ENCODE data around the gene COL19A1. TPM values are rescaled to one million over a fixed set of nuclear protein-coding genes. Genes with fewer than 3 reads are reported as not detected.

Gene COL19A1
- total RNA-seq, 4 donors from 2014 or later = 0.19 TPM; not detected in 3

DNA sequence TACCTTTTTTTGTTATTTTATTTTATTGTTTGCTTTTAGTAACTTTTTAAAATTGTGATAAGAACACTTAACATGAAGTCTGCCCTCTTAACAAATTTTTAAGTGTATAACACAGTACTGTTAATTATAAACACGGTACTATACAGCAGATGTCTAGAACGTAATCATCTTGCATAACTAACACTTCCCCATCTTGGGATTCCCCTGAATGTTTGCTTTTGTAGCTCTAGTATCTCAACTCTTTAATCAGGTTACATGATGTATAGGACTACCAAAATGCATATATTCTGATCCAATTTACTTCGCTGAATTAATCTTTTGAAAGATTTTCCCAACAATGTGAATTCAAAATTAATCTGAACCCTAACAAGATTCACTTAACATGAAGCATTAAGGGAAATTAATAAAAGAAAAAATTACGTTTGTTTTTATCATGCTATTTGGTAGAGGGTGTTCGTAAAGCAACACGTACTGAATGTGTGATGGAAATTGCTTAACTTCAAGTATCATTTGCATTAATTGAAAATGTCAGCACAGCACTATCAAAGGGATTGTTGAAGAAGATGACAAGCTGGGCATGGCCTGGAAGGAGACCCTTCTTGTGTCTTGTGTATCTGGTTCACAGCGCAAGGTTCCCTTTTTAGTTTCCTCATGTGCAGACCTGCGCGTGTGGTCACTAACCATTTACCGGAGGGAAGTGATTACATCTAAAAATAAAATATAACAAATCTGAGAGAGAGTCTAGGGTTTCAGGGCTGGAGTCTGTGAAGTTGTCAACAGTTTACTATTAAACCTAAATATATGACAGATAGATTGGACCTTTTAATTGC, 15.2 kb downstream of the COL19A1 start:
- H3K4me1 ChIP-seq = no peaks in the 10 kb centered on the region
- DNase-seq = no peak
- H3K27me3 ChIP-seq = no peaks in the 10 kb centered on the region
- H3K4me3 ChIP-seq = no peak overlapping the region
- WGBS, 2 donors = 66 to 72% methylated on average over 10 of the region's 10 CpGs
- H3K9me3 ChIP-seq = no peaks in the 10 kb centered on the region
- H3K36me3 ChIP-seq = no peaks in the 10 kb centered on the region
- H3K27ac ChIP-seq = no peak overlapping the region
- intact Hi-C loops (cut with DNase I) = no loop called here
- TF ChIP-seq, protein P1, sequence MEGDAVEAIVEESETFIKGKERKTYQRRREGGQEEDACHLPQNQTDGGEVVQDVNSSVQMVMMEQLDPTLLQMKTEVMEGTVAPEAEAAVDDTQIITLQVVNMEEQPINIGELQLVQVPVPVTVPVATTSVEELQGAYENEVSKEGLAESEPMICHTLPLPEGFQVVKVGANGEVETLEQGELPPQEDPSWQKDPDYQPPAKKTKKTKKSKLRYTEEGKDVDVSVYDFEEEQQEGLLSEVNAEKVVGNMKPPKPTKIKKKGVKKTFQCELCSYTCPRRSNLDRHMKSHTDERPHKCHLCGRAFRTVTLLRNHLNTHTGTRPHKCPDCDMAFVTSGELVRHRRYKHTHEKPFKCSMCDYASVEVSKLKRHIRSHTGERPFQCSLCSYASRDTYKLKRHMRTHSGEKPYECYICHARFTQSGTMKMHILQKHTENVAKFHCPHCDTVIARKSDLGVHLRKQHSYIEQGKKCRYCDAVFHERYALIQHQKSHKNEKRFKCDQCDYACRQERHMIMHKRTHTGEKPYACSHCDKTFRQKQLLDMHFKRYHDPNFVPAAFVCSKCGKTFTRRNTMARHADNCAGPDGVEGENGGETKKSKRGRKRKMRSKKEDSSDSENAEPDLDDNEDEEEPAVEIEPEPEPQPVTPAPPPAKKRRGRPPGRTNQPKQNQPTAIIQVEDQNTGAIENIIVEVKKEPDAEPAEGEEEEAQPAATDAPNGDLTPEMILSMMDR (IDR thresholded peaks at IDR 0.05) = no peak
- no peak for TF ChIP-seq POLR2A (IDR thresholded peaks at IDR 0.05)

DNA sequence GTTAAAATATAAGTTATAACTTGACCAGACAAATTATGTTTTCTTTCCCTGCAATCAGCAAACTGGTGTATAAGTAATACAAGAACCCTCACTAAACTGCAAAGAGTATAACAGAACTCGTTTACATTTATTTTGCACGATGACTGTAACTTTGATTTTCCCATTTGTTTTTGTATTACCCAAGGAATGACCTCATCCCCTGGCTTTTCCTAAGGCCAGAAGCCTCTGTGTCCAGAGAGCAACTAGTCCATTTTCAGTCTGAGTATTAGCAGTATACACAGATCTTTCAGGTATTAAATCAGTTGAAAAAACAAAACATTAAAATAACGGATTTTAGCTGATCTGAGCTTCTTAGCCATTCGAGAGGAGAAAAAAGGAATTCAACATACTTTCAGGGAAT, 17.2 kb downstream of the COL19A1 start:
- no peak for TF ChIP-seq POLR2A (IDR thresholded peaks at IDR 0.05)
- TF ChIP-seq, protein P1 (IDR thresholded peaks at IDR 0.05) = no peak
- Histone ChIP-seq H3K36me3 (no peaks in the 10 kb centered on the region), H3K9me3 (no peaks in the 10 kb centered on the region), H3K4me3 (no peak overlapping the region), H3K27me3 (no peaks in the 10 kb centered on the region), H3K4me1 (no peaks in the 10 kb centered on the region), H3K27ac (no peak overlapping the region)
- no peak for DNase-seq
- WGBS, 2 donors = 67 to 72% methylated on average over 4 of the region's 4 CpGs
- intact Hi-C loops (cut with DNase I) = no loop called here

DNA sequence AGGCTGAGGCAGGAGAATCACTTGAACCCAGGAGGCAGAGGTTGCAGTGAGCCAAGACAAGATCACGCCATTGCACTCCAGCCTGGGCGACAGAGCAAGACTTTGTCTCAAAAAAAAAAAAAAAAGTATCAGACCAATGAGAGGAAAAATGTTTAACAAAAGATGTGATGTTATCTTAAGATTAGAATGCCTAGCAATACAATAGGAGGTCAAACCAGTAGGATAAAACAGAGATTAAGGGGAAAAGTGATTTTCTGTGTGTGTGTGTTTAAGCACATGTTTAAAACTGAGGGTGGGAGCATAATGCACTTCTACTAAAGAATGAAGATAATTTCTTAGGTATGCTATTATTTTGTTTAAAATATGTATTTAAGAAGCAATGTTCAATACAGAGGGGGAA, 17.9 kb downstream of the COL19A1 start:
- intact Hi-C loops (cut with DNase I) = no loop called here
- TF ChIP-seq, protein P1 (IDR thresholded peaks at IDR 0.05) = no peak
- TF ChIP-seq POLR2A (IDR thresholded peaks at IDR 0.05) = no peak
- H3K9me3 ChIP-seq = no peaks in the 10 kb centered on the region
- no peak overlapping the region for H3K27ac ChIP-seq
- no peaks in the 10 kb centered on the region for H3K27me3 ChIP-seq
- no peaks in the 10 kb centered on the region for H3K36me3 ChIP-seq
- H3K4me3 ChIP-seq = no peak overlapping the region
- no peaks in the 10 kb centered on the region for H3K4me1 ChIP-seq
- no peak for DNase-seq
- WGBS, 2 donors = 84 to 100% methylated on average over 2 of the region's 2 CpGs

DNA sequence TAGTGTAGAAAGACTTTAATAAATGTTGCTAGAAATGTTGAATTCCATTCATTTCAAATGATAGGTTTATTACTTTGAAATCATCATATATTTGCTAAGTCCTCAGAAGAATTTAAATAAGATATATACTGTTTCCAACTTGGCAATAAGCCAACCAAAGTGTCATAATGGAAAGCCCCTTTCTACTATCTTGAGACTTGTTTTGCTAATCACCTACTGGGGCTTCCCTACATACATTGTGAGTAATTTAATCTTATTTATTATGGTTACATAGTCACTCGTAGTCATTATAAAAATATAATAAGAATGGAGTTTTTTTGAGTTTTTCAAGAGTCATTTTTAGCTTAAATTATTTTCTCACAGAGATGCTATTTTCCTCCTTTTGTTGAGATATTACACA, 20.7 kb downstream of the COL19A1 start:
- WGBS, 2 donors = 30 to 52% methylated on average over 1 of the region's 1 CpG
- Histone ChIP-seq H3K4me3 (no peak overlapping the region), H3K27ac (no peak overlapping the region), H3K27me3 (no peaks in the 10 kb centered on the region), H3K4me1 (no peaks in the 10 kb centered on the region), H3K9me3 (no peaks in the 10 kb centered on the region), H3K36me3 (no peaks in the 10 kb centered on the region)
- intact Hi-C loops (cut with DNase I) = no loop called here
- no peak for TF ChIP-seq POLR2A (IDR thresholded peaks at IDR 0.05)
- TF ChIP-seq, protein P1 (IDR thresholded peaks at IDR 0.05) = no peak
- no peak for DNase-seq

DNA sequence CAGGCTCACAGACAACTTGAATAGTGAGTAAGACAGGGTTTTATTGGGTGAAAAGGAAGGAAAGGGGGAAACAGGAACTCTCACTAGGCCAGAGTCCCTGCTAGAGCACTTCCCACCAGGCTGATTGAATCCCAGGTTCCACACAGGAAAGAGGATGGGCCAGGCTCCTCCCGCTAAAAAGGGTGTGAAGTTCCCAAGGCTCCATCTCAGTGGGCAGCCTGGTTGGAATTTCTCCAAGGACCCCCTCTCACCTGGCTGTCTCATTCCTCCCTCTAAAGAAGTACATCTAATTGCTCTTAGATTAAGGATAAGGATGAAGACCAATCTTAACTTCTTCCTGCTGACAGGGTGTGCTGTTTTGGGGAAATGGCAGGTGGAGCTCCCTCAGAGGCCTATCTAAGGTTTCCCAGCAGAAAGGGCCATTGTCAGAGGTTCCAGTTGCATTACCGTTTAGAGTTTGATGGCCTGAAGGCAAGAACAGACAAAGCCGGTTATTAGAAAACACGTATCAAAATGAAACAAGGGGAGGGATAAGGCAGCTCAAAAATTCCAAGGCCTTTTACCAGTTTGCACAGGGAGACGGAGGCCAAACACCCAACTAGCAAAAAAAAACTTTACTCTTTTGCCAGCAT, 21.5 kb downstream of the COL19A1 start:
- Histone ChIP-seq H3K4me3 (no peak overlapping the region), H3K36me3 (no peaks in the 10 kb centered on the region), H3K27ac (no peak overlapping the region), H3K27me3 (no peaks in the 10 kb centered on the region), H3K4me1 (no peaks in the 10 kb centered on the region), H3K9me3 (no peaks in the 10 kb centered on the region)
- TF ChIP-seq, protein P1 (IDR thresholded peaks at IDR 0.05) = no peak
- no peak for TF ChIP-seq POLR2A (IDR thresholded peaks at IDR 0.05)
- no peak for DNase-seq
- WGBS, 2 donors = 42 to 51% methylated on average over 5 of the region's 5 CpGs
- intact Hi-C loops (cut with DNase I) = no loop called here
